Kasumi-1 (cell line): ENCODE measurements around the gene ZDHHC14.
"Not testable (repeated sequence)": the region's sequence is repeated elsewhere in the genome, so short reads cannot be mapped to it uniquely, and the experiment has no call there.

Experiments
- DNase-seq, 2 experiments: peaks; one replicate each; lab custom pipeline; 2025; lab: John Stamatoyannopoulos, UW

The ZDHHC14 gene

DNA sequence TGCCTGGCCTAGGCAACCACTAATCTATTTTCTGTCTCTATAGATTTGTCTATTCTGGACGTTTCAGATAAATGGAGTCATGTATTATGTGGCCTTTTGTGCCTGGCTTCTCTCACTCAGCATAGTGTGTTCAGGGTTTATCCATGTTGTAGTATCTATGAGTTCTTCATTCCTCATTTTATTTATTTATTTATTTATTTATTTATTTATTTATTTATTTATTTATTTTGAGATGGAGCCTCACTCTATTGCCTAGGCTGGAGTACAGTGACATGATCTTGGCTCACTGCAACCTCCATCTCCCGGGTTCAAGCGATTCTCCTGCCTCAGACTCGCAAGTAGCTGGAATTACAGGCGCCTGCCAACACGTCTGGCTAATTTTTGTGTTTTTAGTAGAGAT lies 86.3 kb downstream of the ZDHHC14 start:
- DNase-seq, result not testable (repeated sequence)

DNA sequence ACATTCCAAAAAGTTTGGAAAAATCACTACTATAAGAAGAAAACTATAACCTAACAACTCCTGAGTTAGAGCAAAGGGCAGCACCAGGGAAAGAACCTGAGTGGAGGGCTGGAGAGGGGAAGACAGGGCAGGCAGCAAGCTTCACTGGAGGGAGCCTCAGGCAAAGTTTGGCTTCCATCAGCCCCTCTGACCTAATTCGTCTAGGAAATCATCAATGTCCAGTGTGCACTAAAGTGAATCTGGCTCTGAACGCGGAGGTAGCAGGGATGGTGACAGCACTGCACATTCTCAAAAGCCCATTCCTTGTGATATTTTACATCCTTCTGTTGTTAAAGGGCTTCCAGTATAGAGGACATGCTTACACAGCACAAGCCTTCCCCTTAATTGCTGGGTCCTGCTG lies 87.1 kb downstream of the ZDHHC14 start:
- no peak for DNase-seq

DNA sequence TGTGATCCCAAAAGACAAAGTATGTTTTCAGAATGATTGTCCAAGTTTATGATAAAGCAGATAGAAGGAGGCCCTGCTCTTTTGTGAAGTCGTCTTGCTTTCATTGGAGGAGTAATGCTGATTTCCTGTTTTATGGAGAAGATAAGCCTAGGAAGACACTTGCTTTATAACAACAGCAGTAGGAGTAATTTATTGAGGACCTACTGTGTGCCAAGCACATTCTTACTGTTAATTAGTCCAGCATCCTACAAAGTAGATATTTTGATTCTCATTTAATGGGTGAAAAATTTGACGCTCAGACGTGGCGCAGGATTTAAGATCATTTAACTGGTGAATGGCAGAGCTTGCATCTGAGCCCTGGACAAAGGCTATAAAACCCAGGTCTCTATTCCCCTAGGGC lies 87.6 kb downstream of the ZDHHC14 start:
- no peak for DNase-seq

DNA sequence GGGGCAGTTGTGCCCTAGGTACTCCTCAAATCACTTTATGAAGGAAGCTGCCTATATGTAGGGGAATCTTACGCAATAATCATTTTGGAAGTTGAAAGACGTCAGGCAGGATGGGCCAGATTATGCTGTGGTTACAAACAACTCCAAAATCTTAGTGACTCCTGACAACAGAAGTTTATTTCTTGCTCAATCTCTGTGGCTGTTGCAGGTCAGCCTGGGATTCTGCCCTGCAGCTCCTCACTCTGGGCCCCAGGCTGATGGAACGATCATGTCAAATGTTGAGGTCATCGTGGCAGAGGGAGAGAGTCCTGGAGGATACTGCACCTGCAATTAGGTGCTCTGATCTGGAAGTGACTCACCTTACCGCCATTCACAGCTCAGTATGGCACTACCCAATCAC lies 88.4 kb downstream of the ZDHHC14 start:
- DNase-seq, result no peak

GRCh38 chr6:157471077-157471686 lies 90.2 kb downstream of the ZDHHC14 start:
- no peak for DNase-seq

DNA sequence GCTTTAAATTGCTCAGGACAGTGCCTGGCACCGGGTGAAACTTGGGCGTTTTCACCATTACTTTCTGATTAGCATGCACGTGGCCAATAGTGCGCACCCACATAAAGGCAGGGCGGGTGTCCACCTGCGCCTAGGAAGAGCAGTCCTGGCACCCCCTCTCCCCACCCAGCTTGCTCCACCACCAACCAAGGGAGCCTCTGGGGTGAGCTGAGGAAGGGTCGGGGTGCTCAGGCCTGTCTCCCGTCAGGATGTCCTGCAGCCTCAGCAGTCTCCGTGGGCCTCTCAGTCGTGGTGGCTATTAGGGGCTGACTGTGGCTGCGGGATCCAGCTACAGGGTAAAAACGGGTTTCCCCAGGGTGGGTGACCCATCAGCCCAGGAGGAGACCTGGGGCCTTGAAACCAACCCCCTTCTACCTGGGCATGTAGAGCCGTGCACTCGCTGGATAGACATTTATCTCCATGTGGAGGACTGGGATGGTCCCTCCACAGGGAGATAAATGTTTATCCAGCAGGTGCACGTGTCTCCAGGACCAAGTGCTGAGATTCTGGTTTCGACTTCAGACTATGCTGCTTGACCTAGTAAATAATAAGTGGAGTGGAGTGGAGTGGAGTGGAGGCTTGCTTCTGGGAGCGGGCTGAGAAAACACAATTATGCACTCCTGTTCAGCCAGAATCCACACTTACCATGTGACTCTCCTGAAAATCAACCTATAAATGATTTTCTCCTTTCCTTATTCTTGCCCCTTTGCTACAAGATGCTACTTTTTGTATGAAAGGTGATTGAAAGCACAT lies 91.1 kb downstream of the ZDHHC14 start:
- no peak for DNase-seq

GRCh38 chr6:157476797-157477196 lies 95.8 kb downstream of the ZDHHC14 start:
- no peak for DNase-seq

DNA sequence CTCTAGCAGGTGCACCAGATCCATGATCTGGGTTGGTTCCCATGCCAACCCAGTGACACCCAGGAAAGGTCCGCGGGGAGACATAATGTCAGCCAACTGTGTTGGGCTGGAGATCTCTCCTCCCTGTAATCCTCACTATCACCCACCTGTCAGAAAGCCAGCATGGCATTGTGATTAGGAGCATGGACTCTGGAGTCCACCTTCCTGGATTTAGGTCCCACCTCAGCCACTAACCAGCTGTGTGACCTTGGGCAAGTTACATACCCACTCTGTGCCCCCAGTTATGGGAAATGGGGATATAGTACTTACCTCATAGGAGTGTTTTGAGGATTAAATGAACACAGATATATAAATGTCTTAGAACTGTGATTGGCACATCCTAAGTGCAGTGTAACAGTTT lies 97.9 kb downstream of the ZDHHC14 start:
- no peak for DNase-seq

- peak; percentile 49 to 60 for DNase-seq
These were observed 98.7 kb downstream of the ZDHHC14 start for GRCh38 chr6:157479464-157480303.

DNA sequence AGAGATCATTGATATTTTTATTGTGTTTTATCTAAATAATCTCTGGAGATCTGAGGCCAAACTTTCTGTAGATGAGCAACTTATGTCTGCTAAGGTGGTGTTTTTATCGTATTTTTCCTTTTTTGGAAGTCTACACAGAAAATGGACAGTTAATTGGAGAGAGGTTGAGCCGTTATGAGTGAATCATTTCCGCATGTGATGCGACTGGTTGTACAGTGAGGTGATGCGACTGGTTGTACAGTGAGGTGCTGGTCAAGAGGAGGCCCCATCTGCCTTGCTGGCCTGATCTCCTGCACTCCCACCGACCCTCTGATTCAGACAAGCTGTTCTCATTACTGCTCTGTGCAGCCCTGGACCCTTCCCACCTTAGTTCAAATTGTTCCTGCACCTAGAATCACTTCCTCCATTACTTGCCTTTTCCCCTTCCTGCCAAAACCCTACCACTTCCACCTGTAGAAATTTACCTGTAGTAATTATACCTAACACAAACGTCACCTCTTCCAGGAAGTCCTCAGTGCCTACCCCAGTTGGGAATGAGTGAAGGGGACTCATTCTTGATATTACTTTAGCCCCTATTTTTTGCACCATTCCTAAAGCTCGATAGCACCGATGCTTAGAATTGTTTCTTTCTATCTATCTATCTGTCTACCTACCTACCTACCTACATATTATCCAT lies 100.3 kb downstream of the ZDHHC14 start:
- no peak for DNase-seq

GRCh38 chr6:157481865-157482249 lies 100.9 kb downstream of the ZDHHC14 start:
- DNase-seq, result no peak

DNA sequence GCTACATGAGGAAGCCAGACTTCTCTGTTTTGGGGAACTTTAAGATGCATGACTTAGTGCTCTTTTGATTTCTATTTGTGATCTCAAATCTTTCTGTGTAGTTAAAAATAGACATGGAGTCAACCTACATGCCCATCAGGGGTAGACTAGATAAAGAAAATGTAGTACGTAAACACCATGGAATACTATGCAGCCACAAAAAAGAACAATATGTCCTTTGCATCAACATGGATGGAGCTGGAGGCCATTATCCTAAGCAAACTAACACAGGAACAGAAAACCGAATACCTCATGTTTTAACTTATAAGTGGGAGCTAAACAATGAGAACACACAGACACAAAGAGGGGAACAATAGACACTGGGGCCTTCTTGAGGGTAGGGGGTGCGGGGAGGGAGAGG lies 102.8 kb downstream of the ZDHHC14 start:
- DNase-seq, result no peak

- no peak for DNase-seq
These were observed 103.2 kb downstream of the ZDHHC14 start for GRCh38 chr6:157484181-157484580.

DNA sequence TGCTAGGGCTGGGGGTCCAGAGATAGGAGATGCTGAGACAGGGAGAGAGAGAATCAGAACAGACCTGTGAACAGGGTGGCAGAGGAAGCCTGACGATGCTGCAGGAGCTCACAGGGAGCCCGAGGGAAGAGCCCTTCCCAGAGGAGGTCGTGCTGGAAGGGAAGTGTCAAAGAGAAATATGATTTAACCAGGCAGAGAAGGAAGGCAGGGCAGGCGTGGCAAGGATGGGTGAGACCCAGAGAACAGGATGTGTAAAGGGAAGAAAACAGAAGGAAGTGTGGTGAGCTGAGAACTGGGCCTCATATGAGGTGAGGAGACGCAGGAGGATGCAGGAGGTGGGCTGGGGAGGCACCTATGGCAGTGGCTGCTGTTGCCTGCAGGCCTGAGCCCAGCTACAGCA lies 105.6 kb downstream of the ZDHHC14 start:
- peak; percentile 24 to 30 for DNase-seq

GRCh38 chr6:157487110-157487773 lies 106.3 kb downstream of the ZDHHC14 start:
- DNase-seq, result no peak

GRCh38 chr6:157488058-157488457 lies 107.1 kb downstream of the ZDHHC14 start:
- DNase-seq, result no peak

- DNase-seq, result no peak
These were observed 107.7 kb downstream of the ZDHHC14 start for GRCh38 chr6:157488716-157489118.

DNA sequence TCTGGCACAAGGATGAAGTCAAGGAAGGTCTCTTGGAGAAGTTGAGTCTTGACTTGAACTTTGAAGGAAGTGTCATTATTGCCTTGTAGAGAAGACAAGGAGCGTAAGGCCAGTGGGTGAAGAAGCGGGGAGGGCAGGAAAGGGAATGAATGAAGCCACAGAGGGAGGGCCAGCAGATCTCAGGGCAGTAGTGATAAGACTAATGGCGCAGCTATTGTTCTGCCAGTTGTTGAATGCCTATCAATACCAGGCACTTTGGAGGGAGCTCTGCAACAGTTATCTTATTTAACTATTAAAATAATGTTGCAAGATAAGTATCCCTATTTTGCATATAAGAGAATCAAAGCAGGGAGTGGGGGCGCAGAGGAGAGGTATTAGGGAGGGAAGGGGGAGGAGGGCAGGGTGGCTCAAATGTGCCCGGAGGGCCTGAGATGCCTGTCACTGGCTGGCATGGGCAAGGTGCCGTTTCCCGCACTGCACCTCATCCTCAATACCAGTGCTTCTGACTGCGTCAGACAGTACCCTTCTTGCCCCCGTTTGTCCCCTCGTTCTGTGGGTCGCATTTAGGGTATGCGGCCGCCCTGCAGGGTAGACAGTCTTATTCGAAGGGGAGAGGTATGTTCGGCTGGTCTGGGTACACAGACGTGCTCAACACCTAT lies 109.8 kb downstream of the ZDHHC14 start:
- DNase-seq, result no peak

DNA sequence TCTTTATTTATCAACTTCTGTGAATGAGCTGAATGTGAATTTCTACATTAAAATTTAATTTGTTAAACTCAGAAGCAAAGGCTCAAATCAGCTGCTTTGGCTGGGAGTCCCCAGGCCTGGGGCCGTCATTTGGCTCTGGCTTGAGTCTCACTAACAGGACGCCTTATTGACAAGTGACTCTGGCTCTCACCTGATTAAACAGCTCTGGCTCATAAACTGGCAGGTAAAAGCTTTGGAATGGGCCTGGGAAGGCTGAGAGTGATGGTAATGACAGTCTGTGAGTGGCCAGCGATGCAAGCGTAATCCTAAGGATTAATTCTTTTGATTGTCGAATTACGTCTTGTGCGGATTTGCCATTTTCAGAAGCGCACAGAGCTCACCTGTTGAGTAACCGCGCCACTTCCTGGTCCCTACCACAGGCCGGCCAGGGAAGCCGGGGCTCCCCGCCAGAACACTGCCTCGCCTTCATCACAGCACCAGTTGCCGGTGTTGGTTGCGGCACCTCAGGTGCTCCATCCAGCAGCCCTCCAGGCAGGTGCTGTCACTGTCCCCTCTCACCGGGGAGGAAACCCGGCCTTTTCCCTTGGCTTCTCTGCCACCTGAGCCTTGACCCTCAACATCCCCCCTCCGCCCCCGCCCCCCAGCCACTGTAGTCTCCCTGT lies 110.7 kb downstream of the ZDHHC14 start:
- no peak for DNase-seq

- DNase-seq, result no peak
These were observed 111.3 kb downstream of the ZDHHC14 start for GRCh38 chr6:157492249-157492648.

DNA sequence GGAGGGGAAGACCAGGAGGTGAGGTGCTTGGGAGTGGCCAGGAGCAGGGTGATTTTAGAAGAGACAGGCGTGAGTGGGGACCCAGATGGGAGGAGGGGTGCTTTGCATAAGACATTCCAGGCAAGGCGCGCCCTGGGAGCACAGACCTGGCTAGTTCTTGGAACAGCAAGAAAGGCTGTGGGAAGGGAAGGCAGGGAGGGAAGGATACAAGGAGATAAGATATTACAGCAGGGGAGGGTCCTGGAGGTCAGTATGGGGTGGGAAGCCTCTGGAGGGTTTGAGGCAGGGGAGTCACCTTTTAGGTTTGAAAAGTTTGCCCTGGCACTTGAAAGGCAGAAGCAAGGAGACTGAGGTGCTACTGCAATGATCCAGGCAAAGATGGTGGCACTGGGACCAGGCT lies 111.8 kb downstream of the ZDHHC14 start:
- no peak for DNase-seq
